ENCODE data around the gene SORCS2. TPM values are rescaled to one million over a fixed set of nuclear protein-coding genes. Genes with fewer than 3 reads are reported as not detected.

Gene SORCS2
- total RNA-seq, 6 donors from 2014 or later, result 2.2 to 28.3 (median 7.2) TPM

DNA sequence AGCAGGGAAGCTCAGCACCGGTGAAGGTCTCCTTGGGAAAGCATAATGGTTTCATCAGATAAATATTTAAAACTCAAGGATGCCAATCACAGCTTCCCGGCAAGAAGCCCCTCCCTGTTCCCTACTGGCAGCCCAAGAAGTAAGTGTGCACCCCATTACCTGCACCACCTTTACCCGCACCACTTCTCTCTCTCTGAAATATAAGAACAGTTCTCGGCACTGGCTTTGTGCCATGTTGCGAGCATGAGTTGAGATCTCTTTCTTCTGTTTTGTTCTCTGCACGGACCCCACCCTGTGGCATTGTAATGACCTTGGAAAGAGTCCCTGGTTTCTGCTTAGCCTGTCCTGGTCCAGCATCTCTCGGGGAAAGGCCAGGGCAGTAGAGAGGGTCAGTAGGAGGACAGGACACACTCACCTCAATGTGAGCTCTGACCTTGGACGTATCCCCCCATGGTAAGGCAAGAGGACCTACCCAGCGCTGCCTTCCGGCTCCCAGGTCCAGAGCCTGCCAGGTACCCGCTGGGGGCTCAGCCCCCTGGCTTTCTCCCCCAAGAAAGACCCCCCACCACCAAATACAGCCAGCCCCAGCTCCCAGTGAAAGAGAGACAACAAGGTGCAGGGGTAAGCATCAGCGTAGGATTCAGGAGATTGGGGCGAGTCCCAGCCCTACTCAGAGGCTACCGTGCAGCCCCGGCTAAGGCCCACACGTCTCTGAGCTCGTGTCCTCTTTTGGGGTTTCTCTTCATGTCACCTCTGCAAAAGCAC, 161.7 kb downstream of the SORCS2 start:
- ATAC-seq (ENCODE audit: low FRiP score in 2 of 2), result no peak
- no peak for TF ChIP-seq POLR2AphosphoS5 (IDR thresholded peaks at IDR 0.05)
- no peak for TF ChIP-seq EP300 (IDR thresholded peaks at IDR 0.05)
- TF ChIP-seq, protein P1, sequence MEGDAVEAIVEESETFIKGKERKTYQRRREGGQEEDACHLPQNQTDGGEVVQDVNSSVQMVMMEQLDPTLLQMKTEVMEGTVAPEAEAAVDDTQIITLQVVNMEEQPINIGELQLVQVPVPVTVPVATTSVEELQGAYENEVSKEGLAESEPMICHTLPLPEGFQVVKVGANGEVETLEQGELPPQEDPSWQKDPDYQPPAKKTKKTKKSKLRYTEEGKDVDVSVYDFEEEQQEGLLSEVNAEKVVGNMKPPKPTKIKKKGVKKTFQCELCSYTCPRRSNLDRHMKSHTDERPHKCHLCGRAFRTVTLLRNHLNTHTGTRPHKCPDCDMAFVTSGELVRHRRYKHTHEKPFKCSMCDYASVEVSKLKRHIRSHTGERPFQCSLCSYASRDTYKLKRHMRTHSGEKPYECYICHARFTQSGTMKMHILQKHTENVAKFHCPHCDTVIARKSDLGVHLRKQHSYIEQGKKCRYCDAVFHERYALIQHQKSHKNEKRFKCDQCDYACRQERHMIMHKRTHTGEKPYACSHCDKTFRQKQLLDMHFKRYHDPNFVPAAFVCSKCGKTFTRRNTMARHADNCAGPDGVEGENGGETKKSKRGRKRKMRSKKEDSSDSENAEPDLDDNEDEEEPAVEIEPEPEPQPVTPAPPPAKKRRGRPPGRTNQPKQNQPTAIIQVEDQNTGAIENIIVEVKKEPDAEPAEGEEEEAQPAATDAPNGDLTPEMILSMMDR (IDR thresholded peaks at IDR 0.05), result no peak
- TF ChIP-seq POLR2A (IDR thresholded peaks at IDR 0.05), result no peak
- Histone ChIP-seq H3K27ac (no peak overlapping the region), H3K9me3 (no peaks in the 10 kb centered on the region), H3K4me1 (peaks cover 0 to 20% (median 6%) of the 10 kb centered on the region in 4 donors), H3K4me3 (no peak overlapping the region), H3K27me3 (no peaks in the 10 kb centered on the region), H3K36me3 (no peaks in the 10 kb centered on the region)
- DNase-seq, result no peak
- WGBS, 2 donors, result 82 to 90% methylated on average over 15 to 17 of the region's 17 CpGs

DNA sequence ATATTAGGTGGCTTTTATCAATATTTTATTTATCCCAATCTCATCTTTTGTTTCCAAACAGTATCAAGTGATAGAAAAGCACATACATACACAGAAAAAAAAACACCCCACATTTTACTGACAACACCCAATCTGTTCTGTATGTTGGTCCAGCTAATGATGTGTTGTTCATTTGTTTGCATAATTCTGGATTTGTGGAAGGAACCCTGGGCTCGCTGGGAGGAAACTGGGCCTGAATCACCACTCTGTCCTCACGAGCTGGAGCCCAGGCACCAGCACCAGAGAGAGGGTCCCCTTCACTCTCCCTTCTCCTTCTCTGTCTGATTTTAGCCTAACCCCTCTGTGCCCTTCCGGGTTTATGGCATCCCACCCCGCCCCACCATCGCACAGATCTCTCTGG, 162.6 kb downstream of the SORCS2 start:
- no peak overlapping the region for H3K27ac ChIP-seq
- H3K4me1 ChIP-seq, result peaks cover 0 to 21% (median 6%) of the 10 kb centered on the region in 4 donors
- H3K4me3 ChIP-seq, result no peak overlapping the region
- ATAC-seq (ENCODE audit: low FRiP score in 2 of 2) (no peak), DNase-seq (no peak)
- TF ChIP-seq POLR2AphosphoS5 (IDR thresholded peaks at IDR 0.05) (no peak), EP300 (IDR thresholded peaks at IDR 0.05) (no peak), POLR2A (IDR thresholded peaks at IDR 0.05) (no peak)
- TF ChIP-seq, protein P1 (IDR thresholded peaks at IDR 0.05), result no peak
- no peaks in the 10 kb centered on the region for H3K27me3 ChIP-seq
- 70 to 77% methylated on average over 5 of the region's 5 CpGs for WGBS, 2 donors
- H3K9me3 ChIP-seq, result no peaks in the 10 kb centered on the region
- no peaks in the 10 kb centered on the region for H3K36me3 ChIP-seq

DNA sequence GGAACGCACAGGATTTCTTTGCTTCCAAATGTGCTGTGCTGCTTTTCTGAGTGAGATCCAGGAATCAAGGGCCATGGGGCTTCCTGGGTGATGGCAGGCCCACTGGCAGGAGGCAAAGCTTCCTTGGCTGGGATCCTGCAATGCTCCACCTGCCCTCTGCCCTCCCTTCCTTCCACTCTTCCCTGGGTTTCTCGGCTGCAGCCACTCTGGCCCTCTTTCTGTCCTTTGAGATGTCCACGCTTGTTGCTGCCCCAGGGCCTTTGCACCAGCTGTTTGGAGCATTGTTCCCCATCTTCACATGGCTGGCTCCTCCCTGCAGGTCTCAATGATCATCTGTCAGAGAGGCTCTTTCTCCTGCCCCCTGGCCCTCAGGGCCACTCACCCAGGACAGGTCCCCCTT, 163.5 kb downstream of the SORCS2 start:
- no peak overlapping the region for H3K27ac ChIP-seq
- no peaks in the 10 kb centered on the region for H3K27me3 ChIP-seq
- no peak for DNase-seq
- H3K9me3 ChIP-seq, result no peaks in the 10 kb centered on the region
- no peak overlapping the region for H3K4me3 ChIP-seq
- peaks cover 0 to 24% (median 7%) of the 10 kb centered on the region in 4 donors for H3K4me1 ChIP-seq
- TF ChIP-seq EP300 (IDR thresholded peaks at IDR 0.05), result no peak
- TF ChIP-seq POLR2AphosphoS5 (IDR thresholded peaks at IDR 0.05), result no peak
- TF ChIP-seq POLR2A (IDR thresholded peaks at IDR 0.05), result no peak
- TF ChIP-seq, protein P1 (IDR thresholded peaks at IDR 0.05), result no peak
- WGBS, 2 donors, result 63 to 69% methylated on average over 3 of the region's 3 CpGs
- H3K36me3 ChIP-seq, result no peaks in the 10 kb centered on the region
- no peak for ATAC-seq (ENCODE audit: low FRiP score in 2 of 2)

DNA sequence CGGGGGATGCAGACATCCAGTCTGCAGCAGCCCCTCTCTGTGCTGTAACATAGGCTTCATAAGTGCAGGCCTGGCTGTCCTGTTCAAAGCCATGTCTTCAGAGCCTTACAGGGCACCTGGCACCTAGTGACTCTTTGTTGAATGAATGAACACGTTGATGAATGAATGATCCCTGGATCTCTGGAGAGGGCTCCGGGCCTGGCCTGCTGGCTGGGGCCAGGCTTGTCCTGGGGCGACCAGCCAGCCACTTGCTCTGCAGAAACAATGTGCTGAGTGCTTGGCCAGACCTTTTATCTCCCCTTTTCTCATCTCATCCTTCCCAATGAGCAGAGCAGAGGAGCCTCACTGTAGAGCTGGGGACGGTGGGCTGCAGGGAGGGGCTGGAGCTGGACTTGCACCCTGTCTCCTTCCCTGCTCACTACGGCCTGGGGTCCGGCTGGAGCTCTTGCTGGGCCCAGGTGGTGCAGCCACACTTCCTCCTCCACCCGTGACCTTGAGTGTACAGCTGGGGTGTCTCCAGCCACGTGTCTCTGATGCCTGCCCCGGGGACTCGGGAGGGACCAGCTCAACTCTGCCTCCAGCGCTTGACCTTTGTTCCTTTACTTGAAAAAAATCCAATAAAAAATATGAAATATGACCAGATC, 164.5 kb downstream of the SORCS2 start:
- no peaks in the 10 kb centered on the region for H3K9me3 ChIP-seq
- no peak overlapping the region for H3K27ac ChIP-seq
- H3K4me1 ChIP-seq, result peaks cover 0 to 24% (median 7%) of the 10 kb centered on the region in 4 donors
- no peaks in the 10 kb centered on the region for H3K36me3 ChIP-seq
- 70% methylated on average over 12 of the region's 12 CpGs for WGBS, 2 donors
- H3K4me3 ChIP-seq, result no peak overlapping the region
- TF ChIP-seq POLR2AphosphoS5 (IDR thresholded peaks at IDR 0.05) (no peak), EP300 (IDR thresholded peaks at IDR 0.05) (no peak), POLR2A (IDR thresholded peaks at IDR 0.05) (no peak)
- TF ChIP-seq, protein P1 (IDR thresholded peaks at IDR 0.05), result no peak
- DNase-seq, result no peak
- ATAC-seq (ENCODE audit: low FRiP score in 2 of 2), result no peak
- no peaks in the 10 kb centered on the region for H3K27me3 ChIP-seq
